ENCODE measurements around the gene ERCC6L2.

- TF ChIP-seq MAX (IDR thresholded peaks at IDR 0.05) (no peak), POLR2AphosphoS5 (IDR thresholded peaks at IDR 0.05; ENCODE audit: low read depth, low read length) (no peak), EZH2 (IDR thresholded peaks at IDR 0.05) (no peak), CTCF (IDR thresholded peaks at IDR 0.05 in 2 of 3, conservative IDR thresholded peaks at IDR 0.05 in 1 of 3; ENCODE audit: borderline replicate concordance in 1 of 3, insufficient read depth in 1 of 3, low read depth in 2 of 3, low read length in 2 of 3) (no peak), ATF3 (IDR thresholded peaks at IDR 0.05) (no peak), EZH2phosphoT487 (IDR thresholded peaks at IDR 0.05; ENCODE audit: borderline replicate concordance) (no peak), EGR1 (IDR thresholded peaks at IDR 0.05; ENCODE audit: low read depth) (no peak)
Measured at GRCh38 chr9:96006961-96007360, 131.5 kb downstream of the ERCC6L2 start.
